ENCODE measurements around the gene MON1A.
"Not testable (repeated sequence)": the region's sequence is repeated elsewhere in the genome, so short reads cannot be mapped to it uniquely, and the experiment has no call there.

Gene MON1A

DNA sequence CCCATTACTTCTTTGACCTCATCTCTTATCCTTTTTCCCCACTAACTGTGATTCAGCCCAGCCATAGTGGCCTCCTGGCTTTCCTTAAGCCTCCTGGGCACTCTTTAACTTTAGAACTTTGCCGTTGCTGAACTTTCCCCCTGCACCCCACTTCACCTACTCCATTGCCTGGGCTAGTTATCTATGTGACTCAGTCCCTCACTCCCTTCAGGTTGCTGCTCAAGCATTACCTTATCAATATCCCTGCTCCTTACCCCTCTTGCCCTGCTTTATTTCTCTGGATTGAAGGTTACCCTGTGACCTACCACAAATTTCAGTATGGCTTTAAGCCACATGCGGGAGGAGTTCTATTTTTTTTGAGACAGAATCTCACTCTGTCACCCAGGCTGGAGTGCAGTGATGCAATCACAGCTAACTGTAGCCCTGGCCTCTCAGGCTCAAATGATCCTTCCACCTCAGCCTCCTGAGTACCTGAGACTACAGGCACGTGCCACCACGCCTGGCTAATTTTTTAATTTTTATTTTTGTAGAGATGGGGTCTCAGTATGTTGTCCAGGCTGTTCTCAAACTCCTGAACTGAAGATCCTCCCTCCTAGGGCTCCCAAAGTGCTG, 3.4 kb downstream of the MON1A start:
- no peak for DNase-seq (ENCODE audit: low read depth)

DNA sequence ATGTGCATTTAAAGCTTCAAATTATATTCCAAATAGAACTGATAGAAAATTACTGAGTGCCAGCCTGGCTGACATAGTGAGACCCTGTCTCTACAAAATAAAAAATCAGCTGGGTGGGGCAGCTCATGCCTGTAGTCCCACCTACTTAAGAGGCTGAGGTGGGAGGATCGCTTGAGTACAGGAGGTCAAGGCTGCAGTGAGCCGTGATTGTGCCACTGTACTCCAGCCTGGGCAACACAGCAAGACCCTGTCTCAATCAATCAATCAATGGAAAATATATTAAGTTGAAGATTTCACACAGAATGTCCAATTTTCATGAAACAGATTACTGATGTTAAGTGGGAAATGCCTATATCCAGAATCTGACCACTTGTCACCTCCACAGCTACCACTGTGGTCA, 4.1 kb downstream of the MON1A start:
- no peak overlapping the region for H3K4me3 ChIP-seq (ENCODE audit: low read depth, low read length)
- DNase-seq (ENCODE audit: low read depth) = no peak

More for the DNA sequence above, 3.4 kb downstream of the MON1A start:
- no peak overlapping the region for H3K4me3 ChIP-seq (ENCODE audit: low read depth, low read length)

DNA sequence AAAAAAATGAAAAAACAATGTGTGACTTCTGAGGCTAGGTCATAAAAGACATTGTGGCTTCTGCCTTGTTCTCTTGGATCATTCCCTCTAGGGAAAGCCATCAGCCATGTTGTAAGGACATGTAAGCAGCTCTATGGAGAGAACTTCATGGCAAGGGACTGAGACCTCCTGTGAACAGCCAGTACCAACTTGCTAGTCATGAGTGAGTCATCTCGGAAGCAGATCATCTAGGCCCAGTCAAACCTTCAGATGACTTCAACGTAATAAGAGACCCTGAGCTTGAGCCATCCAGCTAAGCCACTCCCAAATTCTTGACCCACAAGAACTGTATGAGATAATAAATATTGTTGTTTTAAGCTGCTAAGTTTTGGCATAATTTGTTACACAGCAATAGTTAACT, 4.9 kb downstream of the MON1A start:
- H3K4me3 ChIP-seq (ENCODE audit: low read depth, low read length) = no peak overlapping the region

DNA sequence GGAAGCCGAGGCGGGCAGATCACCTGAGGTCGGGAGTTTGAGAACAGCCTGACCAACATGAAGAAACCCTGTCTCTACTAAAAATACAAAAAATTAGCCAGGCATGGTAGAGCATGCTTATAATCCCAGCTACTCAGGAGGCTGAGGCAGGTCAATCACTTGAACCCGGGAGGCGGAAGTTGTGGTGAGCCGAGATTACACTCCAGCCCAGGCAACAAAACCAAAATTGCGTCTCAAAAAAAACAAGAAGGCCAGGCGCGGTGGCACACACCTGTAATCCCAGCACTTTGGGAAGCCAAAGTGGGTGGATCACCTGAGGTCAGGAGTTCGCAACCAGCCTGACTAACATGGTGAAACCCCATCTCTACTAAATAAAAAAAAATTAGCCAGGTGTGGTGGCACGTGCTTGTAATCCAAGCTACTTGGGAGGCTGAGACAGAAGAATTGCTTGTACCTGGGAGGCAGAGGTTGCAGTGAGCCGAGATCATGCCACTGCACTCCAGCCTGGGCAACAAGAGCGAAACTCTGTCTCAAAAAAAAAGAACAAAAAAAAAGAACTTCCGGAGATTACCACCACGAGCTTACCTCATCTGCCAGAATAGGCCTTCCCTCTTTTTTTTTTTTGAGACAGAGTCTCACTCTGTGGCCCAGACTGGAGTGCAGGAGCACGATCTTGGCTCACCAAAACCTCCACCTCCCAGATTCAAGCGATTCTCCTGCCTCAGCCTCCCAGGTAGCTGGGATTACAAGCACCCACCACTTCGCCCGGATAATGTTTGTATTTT, 11.6 kb downstream of the MON1A start:
- not testable (repeated sequence) for H3K4me3 ChIP-seq (ENCODE audit: low read depth, low read length); DNase-seq (ENCODE audit: low read depth)

More for the DNA sequence above, 4.9 kb downstream of the MON1A start:
- DNase-seq (ENCODE audit: low read depth) = peak; percentile 47

DNA sequence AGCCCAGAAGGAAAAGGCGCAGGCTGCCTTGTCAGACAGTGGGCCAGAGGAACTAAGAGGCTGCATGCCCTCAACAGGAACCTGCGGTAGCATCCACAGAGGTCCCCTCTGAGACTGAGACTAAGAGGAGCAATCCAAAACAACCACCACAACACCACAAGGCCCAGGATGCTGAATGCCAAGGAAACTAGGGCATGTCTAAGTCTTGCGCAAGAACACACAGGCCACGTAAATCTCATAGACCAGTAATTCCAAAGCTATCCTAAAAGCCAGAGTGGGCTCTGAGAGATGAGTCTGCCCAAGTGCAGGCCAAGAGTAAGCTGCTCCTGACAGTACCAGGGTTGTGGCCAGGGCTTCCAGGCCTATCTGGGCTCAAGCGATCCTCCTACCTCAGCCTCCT, 12.9 kb downstream of the MON1A start:
- no peak for DNase-seq (ENCODE audit: low read depth)
- H3K4me3 ChIP-seq (ENCODE audit: low read depth, low read length) = no peak overlapping the region

DNA sequence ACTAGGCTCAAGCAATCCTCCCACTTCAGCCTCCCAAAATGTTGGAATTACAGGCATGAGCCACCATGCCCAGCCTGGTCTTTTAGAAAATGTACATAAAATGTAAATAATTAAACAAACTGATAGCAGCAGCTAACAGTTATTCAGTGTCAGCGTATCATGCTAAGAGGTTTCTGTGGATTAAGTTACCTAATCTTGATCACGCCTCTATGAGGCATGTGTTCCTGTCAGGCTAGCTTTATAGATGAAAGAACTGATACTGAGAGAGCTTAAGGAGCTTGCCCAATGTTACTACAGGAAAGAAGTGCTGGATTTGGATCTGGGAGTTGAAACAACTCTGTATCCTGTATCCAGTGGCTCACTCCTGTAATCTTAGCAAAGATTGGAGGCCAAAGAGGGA, 14.7 kb downstream of the MON1A start:
- H3K4me3 ChIP-seq (ENCODE audit: low read depth, low read length) = no peak overlapping the region
- no peak for DNase-seq (ENCODE audit: low read depth)

DNA sequence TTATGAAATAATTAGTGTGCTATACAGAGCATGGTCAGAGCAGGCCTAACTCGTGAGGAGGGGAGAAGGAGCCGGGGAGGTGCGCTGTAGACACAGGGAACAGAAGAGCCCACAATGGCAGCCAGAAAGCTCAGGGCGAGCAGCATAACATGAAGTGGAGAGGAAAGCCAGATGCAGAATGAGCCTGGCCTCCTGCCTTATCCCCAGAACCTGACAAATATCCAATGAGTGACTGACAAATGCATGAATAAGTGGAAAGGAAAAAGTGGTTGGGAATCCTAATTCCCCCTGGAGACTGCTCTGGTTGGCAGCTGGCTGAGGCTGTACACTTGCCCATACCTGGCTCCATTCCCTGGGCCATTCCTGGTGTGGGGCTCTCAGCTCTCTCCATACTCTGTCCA, 16.7 kb downstream of the MON1A start:
- no peak overlapping the region for H3K4me3 ChIP-seq (ENCODE audit: low read depth, low read length)
- no peak for DNase-seq (ENCODE audit: low read depth)

DNA sequence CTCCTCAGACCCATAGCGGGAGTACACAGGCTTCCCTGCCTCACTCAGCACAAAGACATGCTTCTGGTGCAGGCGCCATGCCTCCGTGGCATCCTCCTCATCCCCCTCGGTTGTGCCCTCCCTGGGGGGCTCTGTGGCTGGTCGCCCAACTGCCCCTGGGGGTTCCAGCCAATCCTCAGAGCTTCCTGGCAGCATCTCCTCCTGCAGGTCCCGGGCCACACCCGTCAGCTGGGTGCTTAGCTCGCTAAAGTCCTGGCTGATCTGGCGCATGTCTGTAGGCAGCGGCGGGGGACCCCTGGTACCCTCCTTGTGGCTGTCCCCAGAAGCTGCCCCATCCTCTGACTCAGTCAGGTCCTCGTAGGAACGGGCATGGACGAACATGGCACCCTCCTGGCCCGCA, 18.0 kb downstream of the MON1A start:
- no peak overlapping the region for H3K4me3 ChIP-seq (ENCODE audit: low read depth, low read length)
- no peak for DNase-seq (ENCODE audit: low read depth)

DNA sequence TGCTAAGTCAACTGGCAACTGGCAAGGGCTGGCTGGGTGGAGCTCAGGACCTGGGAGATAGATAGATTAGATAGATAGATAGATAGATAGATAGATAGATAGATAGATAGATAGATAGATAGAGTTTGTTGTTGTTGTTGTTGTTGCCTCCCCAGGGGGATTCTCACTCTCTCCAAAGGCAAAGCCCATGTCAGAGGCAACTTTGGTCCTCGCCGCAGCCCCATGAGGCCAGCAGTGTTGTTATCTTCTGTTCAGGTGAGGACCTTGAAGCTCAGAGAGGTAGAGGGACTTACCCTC, 18.5 kb downstream of the MON1A start:
- no peak overlapping the region for H3K4me3 ChIP-seq (ENCODE audit: low read depth, low read length)
- DNase-seq (ENCODE audit: low read depth) = no peak

DNA sequence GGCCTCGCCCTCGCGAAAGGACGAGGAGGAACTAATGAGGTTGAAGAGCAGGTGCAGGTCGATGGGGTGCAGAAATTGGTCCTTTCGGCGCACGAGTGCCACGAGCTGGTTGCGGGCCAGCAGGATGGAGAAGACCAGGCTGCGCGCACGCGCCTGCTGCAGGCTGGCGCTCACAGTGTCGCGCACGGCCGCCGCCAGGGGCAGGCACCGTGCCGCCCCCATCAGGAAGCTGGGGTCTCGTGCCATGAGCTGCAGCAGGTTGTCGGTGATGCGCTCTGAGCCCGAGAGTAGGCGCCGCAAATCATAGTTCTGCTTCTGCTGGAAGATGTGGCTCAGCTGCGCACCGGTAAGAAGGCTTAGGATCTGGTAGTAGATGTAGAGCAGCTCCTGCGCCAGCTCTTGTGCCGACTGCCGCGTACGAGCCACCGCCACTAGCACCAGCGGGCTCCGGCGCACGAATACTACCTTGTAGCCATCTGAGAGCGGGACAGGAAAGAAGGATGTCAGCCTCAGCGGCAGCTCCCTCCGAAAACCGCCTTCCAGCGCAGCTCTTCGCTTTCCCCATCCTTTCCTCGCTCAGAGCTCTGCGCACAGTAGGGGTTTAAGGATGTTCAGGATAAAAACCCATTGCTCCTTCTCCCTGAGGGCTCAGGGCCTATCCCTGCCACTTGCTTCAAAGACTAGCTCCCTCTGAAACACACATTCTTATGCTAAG, 19.0 kb downstream of the MON1A start:
- H3K4me3 ChIP-seq (ENCODE audit: low read depth, low read length) = no peak overlapping the region

DNA sequence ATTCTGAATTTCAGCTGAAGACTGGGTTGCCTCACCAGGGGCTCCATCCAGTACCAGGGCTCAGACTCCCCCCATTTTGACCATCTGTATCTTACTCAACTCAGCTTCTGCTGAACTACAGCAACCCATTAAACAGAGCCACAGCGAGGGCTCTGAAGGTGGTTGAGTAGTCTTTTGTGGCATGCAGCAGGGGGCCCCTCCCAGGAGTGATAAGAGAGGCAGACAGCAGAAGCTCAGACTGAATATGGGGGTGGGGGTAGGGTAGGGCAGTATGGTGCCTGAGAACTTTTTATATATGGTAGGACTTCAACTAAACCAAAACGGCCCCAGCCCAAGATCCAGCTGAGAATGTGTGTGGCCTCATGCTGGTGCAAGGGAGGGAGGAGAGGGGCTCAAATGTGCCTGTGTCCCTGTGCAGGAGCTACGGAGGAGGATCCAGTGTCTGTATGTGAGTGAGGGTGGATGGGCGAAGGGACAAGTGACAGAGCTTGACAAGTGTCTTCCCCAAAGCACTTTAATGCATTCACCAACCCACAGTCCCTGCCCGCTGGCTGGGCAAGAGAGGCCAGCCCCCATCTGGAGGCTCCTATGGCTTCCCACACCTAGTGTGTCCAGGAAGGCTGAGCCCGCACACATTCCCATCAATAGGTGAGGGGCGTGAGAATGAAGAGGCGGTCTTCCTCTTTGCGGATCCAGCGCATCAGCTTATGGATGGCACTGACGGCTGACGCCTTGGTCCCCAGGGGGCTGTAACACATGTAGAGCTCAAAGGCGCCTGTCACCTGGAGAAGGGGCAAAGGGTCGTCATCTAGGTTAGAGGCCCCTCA, 21.0 kb downstream of the MON1A start:
- no peak for DNase-seq (ENCODE audit: low read depth)
- no peak overlapping the region for H3K4me3 ChIP-seq (ENCODE audit: low read depth, low read length)

More for the DNA sequence above, 19.0 kb downstream of the MON1A start:
- DNase-seq (ENCODE audit: low read depth) = no peak

DNA sequence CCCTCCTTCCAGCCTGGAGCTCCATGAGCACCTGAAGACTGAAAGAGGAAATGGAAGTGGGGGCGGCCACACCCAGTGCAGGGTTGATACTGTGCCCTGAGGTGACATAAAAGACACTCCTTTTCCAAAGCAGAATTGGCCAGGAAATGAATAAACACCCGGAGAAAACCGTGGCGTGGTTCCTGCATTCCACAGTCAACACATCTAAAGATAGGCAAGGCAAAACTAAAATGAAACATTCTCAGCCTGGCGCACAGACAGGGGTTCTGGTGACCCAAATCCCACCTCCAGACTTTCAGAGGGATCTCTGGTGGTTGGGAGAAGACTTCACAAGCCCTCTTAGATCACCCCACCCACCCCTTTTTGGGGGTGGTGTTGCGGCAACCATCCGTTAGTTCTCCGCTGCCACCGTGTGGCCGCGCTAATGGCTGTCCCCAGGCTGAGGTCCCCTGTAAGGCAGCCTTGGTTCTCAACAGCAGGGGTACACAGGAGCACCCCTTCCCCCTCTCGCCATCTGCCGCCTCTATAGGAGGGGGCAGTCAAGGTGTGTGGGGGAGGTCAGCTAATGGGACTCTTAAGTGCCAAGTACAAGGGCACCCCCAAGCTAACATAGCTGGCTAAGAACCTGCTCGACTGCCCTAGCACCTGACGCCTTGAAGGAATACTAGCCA, 23.4 kb downstream of the MON1A start:
- no peak for DNase-seq (ENCODE audit: low read depth)
- H3K4me3 ChIP-seq (ENCODE audit: low read depth, low read length) = peak overlapping the region; percentile 18

DNA sequence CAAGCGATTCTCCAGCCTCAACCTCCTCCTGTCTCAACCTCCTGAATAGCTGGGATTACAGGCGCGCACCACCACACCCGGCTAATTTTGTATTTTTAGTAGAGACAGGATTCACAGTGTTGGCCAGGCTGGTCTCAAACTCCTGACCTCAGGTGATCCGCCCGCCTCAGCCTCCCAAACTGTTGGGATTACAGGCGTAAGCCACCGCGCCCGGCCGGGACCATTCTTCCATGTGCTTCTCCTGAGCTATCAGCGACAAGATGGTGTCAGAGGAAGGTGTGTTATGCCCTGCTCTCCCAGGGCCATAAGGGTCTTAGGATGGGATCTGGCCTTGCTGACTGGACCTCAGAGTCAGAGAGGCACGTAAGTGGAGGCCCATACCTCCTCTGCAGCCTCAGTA, 25.2 kb downstream of the MON1A start:
- not testable (repeated sequence) for H3K4me3 ChIP-seq (ENCODE audit: low read depth, low read length); DNase-seq (ENCODE audit: low read depth)

DNA sequence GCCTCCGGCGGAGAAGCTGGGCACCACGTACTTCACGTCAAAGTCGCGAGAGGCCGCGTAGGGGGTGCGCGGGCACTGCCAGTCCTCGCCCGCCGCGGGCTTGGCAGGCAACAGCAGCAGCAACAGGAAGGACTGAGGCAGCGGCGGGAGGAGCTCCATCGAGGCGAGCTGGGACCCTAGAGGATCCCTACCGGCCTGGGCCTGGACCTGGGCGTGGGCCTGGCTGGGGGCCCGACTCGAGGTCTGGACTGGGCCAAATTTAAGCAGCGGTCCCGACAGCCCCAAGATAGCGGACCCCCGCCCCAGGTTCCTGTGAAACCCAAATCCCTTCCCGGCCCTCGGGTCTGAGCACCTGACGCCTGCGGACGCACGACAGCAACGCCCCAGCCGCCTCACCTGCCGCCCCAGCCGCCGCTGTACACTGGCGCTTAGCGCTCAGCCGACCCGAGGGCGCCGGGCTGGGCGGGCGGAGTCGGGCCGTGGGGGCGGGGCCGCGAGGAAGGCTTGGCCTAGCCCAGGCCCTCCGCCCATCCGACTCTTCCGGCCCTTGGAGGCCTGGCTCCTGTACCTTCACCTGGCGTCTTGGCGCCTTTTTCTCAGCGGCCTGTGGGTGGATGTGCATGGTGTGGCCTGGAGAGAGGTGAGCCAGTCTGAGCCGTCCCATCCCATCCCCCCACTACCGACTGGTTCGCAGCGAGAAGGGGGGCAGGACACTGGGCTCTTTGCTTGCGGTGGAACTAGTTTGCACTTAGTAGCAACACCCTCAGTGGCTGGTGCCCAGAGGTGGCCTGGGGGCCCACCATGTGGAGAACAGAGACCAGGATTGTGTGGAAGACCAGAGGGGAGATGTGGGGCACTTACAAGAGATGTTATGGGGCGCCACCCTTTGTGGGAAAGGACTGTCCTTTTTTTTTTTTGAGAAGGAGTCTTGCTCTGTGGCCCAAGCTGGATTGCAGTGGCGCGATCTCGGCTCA, 25.9 kb downstream of the MON1A start, which contains the start of gene MST1R:
Gene MST1R (minus strand): TSS at position 423 of the 974 bp plus-strand sequence. CDS start 264 bp downstream, at position 159.
- DNase-seq (ENCODE audit: low read depth) = no peak
- H3K4me3 ChIP-seq (ENCODE audit: low read depth, low read length) = peak within 1 kb of the TSS; percentile 16

DNA sequence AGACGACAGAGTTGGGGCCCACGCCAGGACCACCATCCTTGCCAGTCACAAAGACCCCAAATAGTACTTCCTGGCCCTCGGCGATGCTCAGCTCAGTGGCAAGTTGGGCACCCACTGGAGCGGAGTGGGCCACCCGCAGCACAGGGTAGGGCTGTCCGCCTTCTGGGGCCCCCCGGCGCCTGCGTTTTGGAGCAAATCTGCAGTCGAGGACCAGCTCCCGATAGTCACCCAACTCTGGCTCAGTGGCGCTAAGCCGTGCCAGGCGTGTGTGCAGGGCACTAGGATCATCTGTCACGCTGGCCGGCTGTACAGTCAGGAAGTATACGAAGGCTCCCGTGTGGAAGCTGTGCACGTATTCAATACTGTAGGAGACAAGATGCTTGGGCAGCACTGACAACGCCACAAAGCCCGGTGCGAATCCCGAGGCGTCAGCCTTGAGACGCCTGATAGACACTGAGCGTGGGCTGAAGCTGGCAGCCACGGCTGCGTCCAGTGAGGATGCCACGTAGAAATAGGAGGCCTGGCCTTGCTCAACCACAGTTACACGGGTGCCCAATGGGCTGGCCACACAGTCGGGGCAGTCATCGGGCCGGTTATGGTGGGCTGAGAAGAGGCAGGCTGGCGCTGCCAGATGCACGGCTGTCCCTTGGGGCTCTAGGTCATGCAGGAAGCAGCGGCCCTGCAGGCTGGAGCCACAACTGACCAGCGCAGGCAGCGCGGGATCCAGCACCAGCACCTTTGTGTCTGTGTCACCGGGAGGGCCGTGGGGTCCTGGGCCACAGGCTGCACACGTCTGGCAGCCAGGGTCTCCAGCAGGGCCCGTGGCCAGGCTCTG, 26.9 kb downstream of the MON1A start:
- DNase-seq (ENCODE audit: low read depth) = no peak
- H3K4me3 ChIP-seq (ENCODE audit: low read depth, low read length) = no peak overlapping the region

DNA sequence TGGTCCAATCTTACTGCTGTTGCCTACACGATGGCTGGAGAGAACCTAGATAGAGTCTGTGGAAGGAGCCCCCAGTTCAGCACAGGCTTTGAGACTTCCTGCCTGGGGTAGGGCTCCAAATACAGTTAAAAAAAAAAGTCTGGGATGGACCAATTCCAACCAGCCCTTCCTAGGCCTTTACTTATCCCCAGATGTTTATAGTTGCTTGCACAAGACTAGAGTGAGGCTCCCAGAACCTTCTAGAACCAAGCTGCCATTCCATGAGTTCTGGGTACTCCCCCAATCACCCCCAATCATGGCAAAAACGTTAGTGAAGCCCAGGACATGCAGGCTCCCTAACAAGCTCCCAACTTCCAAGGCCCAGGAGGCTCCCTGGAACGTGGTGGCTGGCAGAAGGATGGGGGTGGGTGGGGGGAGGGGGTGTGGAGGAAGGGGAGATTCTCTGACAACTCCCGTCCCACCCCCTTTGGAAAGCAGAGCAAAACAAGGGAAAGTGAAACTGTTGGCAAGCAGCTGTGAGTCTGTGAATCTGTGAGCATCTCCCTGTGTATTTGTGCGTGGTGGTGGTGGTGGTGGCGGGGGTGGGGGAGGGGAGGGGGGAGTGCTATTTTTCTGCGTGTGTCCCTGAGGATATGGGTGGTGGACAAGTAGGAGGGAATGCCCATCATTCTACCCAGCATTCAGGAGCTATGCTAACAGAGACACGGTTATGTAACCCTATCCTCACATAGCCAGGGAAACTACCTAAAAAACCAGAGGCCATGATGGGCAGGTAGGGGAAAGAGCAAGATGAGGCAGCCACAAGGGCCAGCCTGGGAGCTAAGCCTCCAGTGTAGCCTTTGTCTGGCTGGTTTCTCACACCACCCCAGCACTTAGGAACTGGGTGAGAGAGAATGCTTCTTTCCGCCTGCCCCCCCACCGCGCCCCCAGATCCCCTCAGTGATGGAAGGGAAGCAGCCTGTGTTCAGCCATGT, 28.0 kb downstream of the MON1A start:
- DNase-seq (ENCODE audit: low read depth) = no peak
- H3K4me3 ChIP-seq (ENCODE audit: low read depth, low read length) = no peak overlapping the region

Measured in skeletal muscle cell (primary cell).